Neural cell (in vitro differentiated cells): ENCODE data around the gene DOP1A.

Experiments
- EP300 ChIP-seq: fragments of 450-650 bp; conservative IDR thresholded peaks from 2 replicates; pipeline ENCODE4 v1.6.1; 2014; ENCODE audit warnings: antibody characterized with exemption, mild to moderate bottlenecking, moderate library complexity; ENCODE audit not compliant: poor library complexity, severe bottlenecking
- EZH2 ChIP-seq: fragments of 200-600, 300-800 bp; shearing (Covaris generic), sonication (generic); IDR thresholded peaks from 2 replicates; pipeline ENCODE4 v1.6.1; 2014; ENCODE audit warnings: antibody characterized with exemption, low read length, borderline replicate concordance, mild to moderate bottlenecking; ENCODE audit not compliant: insufficient read depth, poor library complexity, severe bottlenecking
- MXI1 ChIP-seq: fragments of 450-650 bp; conservative IDR thresholded peaks from 2 replicates; pipeline ENCODE4 v1.6.1; 2014; ENCODE audit warnings: antibody characterized with exemption, mild to moderate bottlenecking; ENCODE audit not compliant: poor library complexity, severe bottlenecking
- POLR2AphosphoS5 ChIP-seq: IDR thresholded peaks from 2 replicates; pipeline ENCODE4 v1.6.1; 2012
- RAD21 ChIP-seq: fragments of 450-650 bp; conservative IDR thresholded peaks from 2 replicates; pipeline ENCODE4 v1.6.1; 2014; ENCODE audit warnings: antibody characterized with exemption, mild to moderate bottlenecking, moderate library complexity
- SMC3 ChIP-seq: fragments of 450-650 bp; conservative IDR thresholded peaks from 2 replicates; pipeline ENCODE4 v1.6.1; 2014; ENCODE audit warnings: antibody characterized with exemption, mild to moderate bottlenecking, moderate library complexity; ENCODE audit not compliant: poor library complexity
- TAF1 ChIP-seq: IDR thresholded peaks from 2 replicates; pipeline ENCODE4 v1.6.1; 2012; ENCODE audit warnings: low read depth
- TF ChIP-seq, protein P1 (sequence below): fragments of 450-650 bp; IDR thresholded peaks from 2 replicates; pipeline ENCODE4 v1.5.1; 2014; ENCODE audit warnings: antibody characterized with exemption, mild to moderate bottlenecking, moderate library complexity; ENCODE audit not compliant: poor library complexity, severe bottlenecking
- TF ChIP-seq, protein P2 (sequence below): IDR thresholded peaks from 2 replicates; pipeline ENCODE4 v1.6.1; 2012; ENCODE audit warnings: borderline replicate concordance

DNA sequence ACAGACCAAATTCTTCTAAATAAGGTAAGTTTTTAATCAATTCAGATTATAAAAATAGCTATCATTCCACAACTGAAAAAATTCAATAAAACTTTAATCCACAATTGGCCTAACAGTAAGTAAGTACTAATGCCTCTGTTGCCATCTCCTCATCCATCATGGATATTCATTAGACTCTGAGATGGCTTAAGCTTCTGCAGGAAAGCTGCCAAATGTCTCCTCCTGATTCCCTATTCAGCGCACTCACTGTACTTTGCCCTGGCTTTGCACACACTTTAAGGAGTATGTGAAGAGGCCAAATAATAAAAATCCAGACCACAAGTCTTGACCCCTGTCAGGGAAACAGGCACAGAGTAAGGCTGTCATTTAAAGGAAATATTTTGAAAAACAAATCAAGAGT, 102.0 kb downstream of the DOP1A start:
- TF ChIP-seq, protein P1, sequence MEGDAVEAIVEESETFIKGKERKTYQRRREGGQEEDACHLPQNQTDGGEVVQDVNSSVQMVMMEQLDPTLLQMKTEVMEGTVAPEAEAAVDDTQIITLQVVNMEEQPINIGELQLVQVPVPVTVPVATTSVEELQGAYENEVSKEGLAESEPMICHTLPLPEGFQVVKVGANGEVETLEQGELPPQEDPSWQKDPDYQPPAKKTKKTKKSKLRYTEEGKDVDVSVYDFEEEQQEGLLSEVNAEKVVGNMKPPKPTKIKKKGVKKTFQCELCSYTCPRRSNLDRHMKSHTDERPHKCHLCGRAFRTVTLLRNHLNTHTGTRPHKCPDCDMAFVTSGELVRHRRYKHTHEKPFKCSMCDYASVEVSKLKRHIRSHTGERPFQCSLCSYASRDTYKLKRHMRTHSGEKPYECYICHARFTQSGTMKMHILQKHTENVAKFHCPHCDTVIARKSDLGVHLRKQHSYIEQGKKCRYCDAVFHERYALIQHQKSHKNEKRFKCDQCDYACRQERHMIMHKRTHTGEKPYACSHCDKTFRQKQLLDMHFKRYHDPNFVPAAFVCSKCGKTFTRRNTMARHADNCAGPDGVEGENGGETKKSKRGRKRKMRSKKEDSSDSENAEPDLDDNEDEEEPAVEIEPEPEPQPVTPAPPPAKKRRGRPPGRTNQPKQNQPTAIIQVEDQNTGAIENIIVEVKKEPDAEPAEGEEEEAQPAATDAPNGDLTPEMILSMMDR: no peak
- TF ChIP-seq EZH2 (no peak), SMC3 (no peak), RAD21 (no peak), POLR2AphosphoS5 (no peak), MXI1 (no peak), TAF1 (no peak), EP300 (no peak)
- TF ChIP-seq, protein P2, sequence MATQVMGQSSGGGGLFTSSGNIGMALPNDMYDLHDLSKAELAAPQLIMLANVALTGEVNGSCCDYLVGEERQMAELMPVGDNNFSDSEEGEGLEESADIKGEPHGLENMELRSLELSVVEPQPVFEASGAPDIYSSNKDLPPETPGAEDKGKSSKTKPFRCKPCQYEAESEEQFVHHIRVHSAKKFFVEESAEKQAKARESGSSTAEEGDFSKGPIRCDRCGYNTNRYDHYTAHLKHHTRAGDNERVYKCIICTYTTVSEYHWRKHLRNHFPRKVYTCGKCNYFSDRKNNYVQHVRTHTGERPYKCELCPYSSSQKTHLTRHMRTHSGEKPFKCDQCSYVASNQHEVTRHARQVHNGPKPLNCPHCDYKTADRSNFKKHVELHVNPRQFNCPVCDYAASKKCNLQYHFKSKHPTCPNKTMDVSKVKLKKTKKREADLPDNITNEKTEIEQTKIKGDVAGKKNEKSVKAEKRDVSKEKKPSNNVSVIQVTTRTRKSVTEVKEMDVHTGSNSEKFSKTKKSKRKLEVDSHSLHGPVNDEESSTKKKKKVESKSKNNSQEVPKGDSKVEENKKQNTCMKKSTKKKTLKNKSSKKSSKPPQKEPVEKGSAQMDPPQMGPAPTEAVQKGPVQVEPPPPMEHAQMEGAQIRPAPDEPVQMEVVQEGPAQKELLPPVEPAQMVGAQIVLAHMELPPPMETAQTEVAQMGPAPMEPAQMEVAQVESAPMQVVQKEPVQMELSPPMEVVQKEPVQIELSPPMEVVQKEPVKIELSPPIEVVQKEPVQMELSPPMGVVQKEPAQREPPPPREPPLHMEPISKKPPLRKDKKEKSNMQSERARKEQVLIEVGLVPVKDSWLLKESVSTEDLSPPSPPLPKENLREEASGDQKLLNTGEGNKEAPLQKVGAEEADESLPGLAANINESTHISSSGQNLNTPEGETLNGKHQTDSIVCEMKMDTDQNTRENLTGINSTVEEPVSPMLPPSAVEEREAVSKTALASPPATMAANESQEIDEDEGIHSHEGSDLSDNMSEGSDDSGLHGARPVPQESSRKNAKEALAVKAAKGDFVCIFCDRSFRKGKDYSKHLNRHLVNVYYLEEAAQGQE: no peak
